Stimulated activated CD4-positive, alpha-beta T cell treated with anti-CD3 and anti-CD28 coated beads, Interleukin-15, amount 100 ng/mL, for 48 hours (primary cell): ENCODE data around the gene PDHX.

Source experiments
- DNase-seq, 2 donors: peaks; one replicate each; pipeline ENCODE4 v3.0.0-alpha.2; 2020; ENCODE audit warnings: low read depth in 2 of 2

The PDHX gene

GRCh38 chr11:34957606-34958005 is 41.2 kb downstream of the PDHX start:
- DNase-seq = no peak

GRCh38 chr11:34959770-34960169 is 43.4 kb downstream of the PDHX start:
- DNase-seq = no peak

- DNase-seq = no peak
These were observed 43.9 kb downstream of the PDHX start for GRCh38 chr11:34960277-34960676.

- no peak for DNase-seq
These were observed 45.6 kb downstream of the PDHX start for GRCh38 chr11:34962034-34962433.

GRCh38 chr11:34963351-34963750 is 46.9 kb downstream of the PDHX start:
- DNase-seq = no peak

GRCh38 chr11:34964610-34965331 is 48.4 kb downstream of the PDHX start:
- DNase-seq = no peak

- no peak for DNase-seq
These were observed 52.4 kb downstream of the PDHX start for GRCh38 chr11:34968862-34969261.

GRCh38 chr11:34970033-34970432 is 53.6 kb downstream of the PDHX start:
- DNase-seq = no peak

GRCh38 chr11:34970480-34970879 is 54.1 kb downstream of the PDHX start:
- no peak for DNase-seq

- DNase-seq = no peak
These were observed 55.5 kb downstream of the PDHX start for GRCh38 chr11:34971928-34972327.

GRCh38 chr11:34972366-34972765 is 55.9 kb downstream of the PDHX start:
- no peak for DNase-seq

GRCh38 chr11:34972892-34973291 is 56.5 kb downstream of the PDHX start:
- no peak for DNase-seq

GRCh38 chr11:34975482-34975881 is 59.1 kb downstream of the PDHX start:
- DNase-seq = no peak

GRCh38 chr11:34976496-34977088 is 60.2 kb downstream of the PDHX start:
- DNase-seq = no peak

GRCh38 chr11:34977089-34977912 is 60.9 kb downstream of the PDHX start:
- DNase-seq = no peak

- no peak for DNase-seq
These were observed 62.1 kb downstream of the PDHX start for GRCh38 chr11:34978236-34979191.

GRCh38 chr11:34984514-34984913 is 68.1 kb downstream of the PDHX start:
- DNase-seq = no peak

- DNase-seq = no peak
These were observed 70.6 kb downstream of the PDHX start for GRCh38 chr11:34986883-34987520.

GRCh38 chr11:34987617-34988016 is 71.2 kb downstream of the PDHX start:
- DNase-seq = no peak

GRCh38 chr11:34988294-34989255 is 72.2 kb downstream of the PDHX start:
- no peak for DNase-seq
